ENCODE measurements around the gene UGT3A1. TPM values are rescaled to one million over a fixed set of nuclear protein-coding genes. Genes with fewer than 3 reads are reported as not detected.
"Not testable (repeated sequence)": the region's sequence is repeated elsewhere in the genome, so short reads cannot be mapped to it uniquely, and the experiment has no call there.

Gene UGT3A1, protein sequence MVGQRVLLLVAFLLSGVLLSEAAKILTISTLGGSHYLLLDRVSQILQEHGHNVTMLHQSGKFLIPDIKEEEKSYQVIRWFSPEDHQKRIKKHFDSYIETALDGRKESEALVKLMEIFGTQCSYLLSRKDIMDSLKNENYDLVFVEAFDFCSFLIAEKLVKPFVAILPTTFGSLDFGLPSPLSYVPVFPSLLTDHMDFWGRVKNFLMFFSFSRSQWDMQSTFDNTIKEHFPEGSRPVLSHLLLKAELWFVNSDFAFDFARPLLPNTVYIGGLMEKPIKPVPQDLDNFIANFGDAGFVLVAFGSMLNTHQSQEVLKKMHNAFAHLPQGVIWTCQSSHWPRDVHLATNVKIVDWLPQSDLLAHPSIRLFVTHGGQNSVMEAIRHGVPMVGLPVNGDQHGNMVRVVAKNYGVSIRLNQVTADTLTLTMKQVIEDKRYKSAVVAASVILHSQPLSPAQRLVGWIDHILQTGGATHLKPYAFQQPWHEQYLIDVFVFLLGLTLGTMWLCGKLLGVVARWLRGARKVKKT
- 0.82 and 6.1 TPM in 2 replicates for total RNA-seq (ENCODE audit: low replicate concordance)
- long read RNA-seq, full-length matches to known transcripts: 17 of 23 reads
- long read RNA-seq, partial matches to known transcripts: 4 of 23 reads
- long read RNA-seq, other reads (novel, unspliced or antisense): 2 of 23 reads

DNA sequence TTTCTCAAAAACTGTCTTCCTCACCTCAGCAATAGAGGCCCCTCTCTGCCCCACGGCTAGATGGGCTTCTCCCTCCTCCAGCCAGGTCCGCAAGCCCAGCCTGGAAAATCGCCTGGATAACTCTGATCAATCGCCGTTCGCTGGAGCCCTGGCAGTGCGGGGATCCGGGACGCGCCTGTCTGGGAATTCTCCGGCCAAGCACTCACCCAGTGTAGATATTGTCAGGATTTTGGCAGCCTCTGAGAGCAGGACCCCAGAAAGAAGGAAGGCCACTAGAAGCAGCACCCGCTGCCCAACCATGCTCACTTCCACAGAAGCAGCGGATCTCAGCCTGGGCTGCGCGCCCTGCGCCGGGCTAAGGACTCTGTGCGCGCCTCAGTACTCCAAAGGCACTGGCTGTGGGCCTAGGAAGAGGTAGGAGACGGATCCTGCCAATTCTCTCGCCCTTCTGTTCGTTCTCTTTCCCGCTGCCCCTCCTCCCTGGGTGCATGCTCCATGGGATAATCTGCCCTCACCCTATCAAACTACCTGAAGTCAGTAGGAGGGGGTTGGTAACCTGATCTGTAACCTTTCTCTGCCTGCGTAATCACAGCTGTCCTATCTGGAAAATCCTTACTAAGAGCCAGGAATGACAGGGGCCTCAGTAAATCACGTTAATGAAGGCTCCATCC lies at the start of gene UGT3A1:
TSS of gene UGT3A1 (minus strand) at position 450 of the 671 bp plus-strand sequence. CDS start at position 300, 150 bp downstream.
- peak within 1 kb of the TSS; percentile 77 for H3K4me3 Mint-ChIP-seq
- no peak for TF ChIP-seq CTCF (conservative IDR thresholded peaks at IDR 0.05)
- H3K9me3 Mint-ChIP-seq: no peaks in the 10 kb centered on the region
- peaks cover 8% of the 10 kb centered on the region for H3K4me1 Mint-ChIP-seq (ENCODE audit: unreplicated experiment)
- no peaks in the 10 kb centered on the region for H3K36me3 Mint-ChIP-seq
- H3K27ac Mint-ChIP-seq: no peak within 1 kb of the TSS
- no peak for DNase-seq (ENCODE audit: extremely low spot score, unreplicated experiment)
- peaks cover 56% of the 10 kb centered on the region for H3K27me3 Mint-ChIP-seq

GRCh38 chr5:36035696-36036095 lies 44.5 kb upstream of the UGT3A1 start:
- Mint-ChIP-seq H3K9me3 (no peaks in the 10 kb centered on the region), H3K36me3 (no peaks in the 10 kb centered on the region), H3K4me1 (ENCODE audit: unreplicated experiment) (no peaks in the 10 kb centered on the region), H3K4me3 (no peak overlapping the region), H3K27me3 (no peaks in the 10 kb centered on the region), H3K27ac (no peak overlapping the region)
- DNase-seq (ENCODE audit: extremely low spot score, unreplicated experiment): no peak
- no peak for TF ChIP-seq CTCF (conservative IDR thresholded peaks at IDR 0.05)

DNA sequence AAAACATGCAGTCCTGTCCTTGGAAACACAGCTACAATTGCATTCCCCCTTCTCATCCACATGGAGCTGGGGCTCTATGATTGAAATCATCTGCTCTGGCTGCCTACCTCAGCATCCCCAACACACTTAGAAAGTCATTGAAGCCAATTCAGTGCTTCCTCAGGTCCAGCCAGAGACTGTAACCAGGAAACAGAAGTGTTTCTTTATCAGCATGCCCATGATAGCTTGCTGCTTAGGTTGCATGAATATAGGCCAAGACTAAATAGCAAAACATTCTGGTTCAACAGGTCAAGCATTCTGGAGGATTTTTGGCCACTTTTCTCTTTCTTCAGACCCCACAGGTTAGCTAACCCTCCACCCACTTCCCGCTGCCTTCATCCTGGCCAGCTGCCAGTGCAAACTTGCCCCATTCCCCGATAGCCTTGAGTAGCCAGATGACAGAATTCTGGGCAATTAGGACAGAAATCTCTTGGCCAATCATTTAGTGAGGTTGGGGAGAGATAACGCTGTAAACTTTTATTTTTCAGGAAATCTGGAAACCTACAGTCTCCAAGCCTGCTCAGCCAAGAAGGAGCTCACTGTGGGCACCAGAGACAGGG lies 43.4 kb upstream of the UGT3A1 start:
- not testable (repeated sequence) for H3K9me3 Mint-ChIP-seq; H3K27me3 Mint-ChIP-seq; H3K27ac Mint-ChIP-seq; H3K4me1 Mint-ChIP-seq (ENCODE audit: unreplicated experiment); H3K36me3 Mint-ChIP-seq; DNase-seq (ENCODE audit: extremely low spot score, unreplicated experiment); H3K4me3 Mint-ChIP-seq

- Mint-ChIP-seq H3K27me3 (peaks cover 3% of the 10 kb centered on the region), H3K27ac (no peak overlapping the region), H3K4me3 (no peak overlapping the region), H3K4me1 (ENCODE audit: unreplicated experiment) (no peaks in the 10 kb centered on the region), H3K9me3 (no peaks in the 10 kb centered on the region), H3K36me3 (no peaks in the 10 kb centered on the region)
- no peak for DNase-seq (ENCODE audit: extremely low spot score, unreplicated experiment)
- TF ChIP-seq CTCF (conservative IDR thresholded peaks at IDR 0.05): no peak
Observed at GRCh38 chr5:36033486-36033885, 42.3 kb upstream of the UGT3A1 start.

GRCh38 chr5:36033047-36033446 lies 41.9 kb upstream of the UGT3A1 start:
- H3K27me3 Mint-ChIP-seq: peaks cover 3% of the 10 kb centered on the region
- H3K36me3 Mint-ChIP-seq: no peaks in the 10 kb centered on the region
- no peak overlapping the region for H3K4me3 Mint-ChIP-seq
- no peaks in the 10 kb centered on the region for H3K9me3 Mint-ChIP-seq
- TF ChIP-seq CTCF (conservative IDR thresholded peaks at IDR 0.05): no peak
- no peaks in the 10 kb centered on the region for H3K4me1 Mint-ChIP-seq (ENCODE audit: unreplicated experiment)
- DNase-seq (ENCODE audit: extremely low spot score, unreplicated experiment): no peak
- no peak overlapping the region for H3K27ac Mint-ChIP-seq

All from type B pancreatic cell (in vitro differentiated cells).